GM23338 (cell line): ENCODE data around the gene PDE1A.

Experiments used
- CREB1 ChIP-seq: fragments of 250-450 bp; sonication (Bioruptor Pico); IDR thresholded peaks from 2 replicates; pipeline ENCODE4 v1.5.0; 2020; ENCODE audit warnings: low read depth, mild to moderate bottlenecking, moderate library complexity
- CTCF ChIP-seq, 2 experiments: fragments of 200-600 bp in 1 of 2; sonication (generic) in 1 of 2; conservative IDR thresholded peaks; 2 replicates each; pipeline versions ENCODE4 v1.5.1 to v1.6.1; 2016 to 2017; ENCODE audit warnings: antibody characterized with exemption in 2 of 2, low read depth in 2 of 2, mild to moderate bottlenecking in 2 of 2, moderate library complexity in 1 of 2
- EZH2 ChIP-seq: fragments of 200-600 bp; sonication (generic); IDR thresholded peaks from one replicate; pipeline ENCODE4 v1.8.0; 2017; ENCODE audit warnings: antibody characterized with exemption, mild to moderate bottlenecking, low read depth; ENCODE audit not compliant: unreplicated experiment
- POLR2AphosphoS5 ChIP-seq: IDR thresholded peaks from 2 replicates; pipeline ENCODE4 v1.6.1; 2016; ENCODE audit warnings: antibody characterized with exemption, low read depth
- REST ChIP-seq: IDR thresholded peaks from one replicate; pipeline ENCODE4 v1.6.1; 2018; ENCODE audit warnings: antibody characterized with exemption; ENCODE audit not compliant: unreplicated experiment
- ZNF114 ChIP-seq: fragments of 250-450 bp; sonication (Bioruptor Pico); IDR thresholded peaks from 2 replicates; pipeline ENCODE4 v1.5.0; 2020; ENCODE audit warnings: mild to moderate bottlenecking, moderate library complexity
- ZNF462 ChIP-seq: fragments of 250-450 bp; sonication (Bioruptor Pico); IDR thresholded peaks from 2 replicates; pipeline ENCODE4 v1.5.0; 2020; ENCODE audit warnings: mild to moderate bottlenecking, moderate library complexity

GRCh38 chr2:182301093-182301492 is 125.7 kb downstream of the PDE1A start:
- TF ChIP-seq POLR2AphosphoS5 (no peak), REST (no peak), CTCF (conservative IDR thresholded peaks at IDR 0.05; ENCODE audit: low read depth in 2 of 2) (no peak; a peak in 1 of 4 replicates), CREB1 (CRISPR knock-in tag) (no peak), ZNF462 (CRISPR knock-in tag) (no peak), ZNF114 (no peak), EZH2 (no peak)
